Astrocyte (in vitro differentiated cells and primary cell): ENCODE data around the gene MRPL40.

Experiments
- CTCF ChIP-seq: IDR thresholded peaks from 2 replicates; pipeline ENCODE4 v1.5.1; 2011; ENCODE audit warnings: low read depth, mild to moderate bottlenecking, inconsistent platforms, low read length, moderate library complexity; ENCODE audit not compliant: insufficient read depth
- EZH2 ChIP-seq: IDR thresholded peaks from 2 replicates; pipeline ENCODE4 v1.6.1; 2012; ENCODE audit warnings: mild to moderate bottlenecking, low read length, inconsistent platforms; ENCODE audit not compliant: insufficient read depth

GRCh38 chr22:19457828-19458428 lies 25.6 kb downstream of the MRPL40 start:
- TF ChIP-seq EZH2 = no peak
- no peak for TF ChIP-seq CTCF
